ENCODE data around the gene PHOX2A.
"Not testable (repeated sequence)": the region's sequence is repeated elsewhere in the genome, so short reads cannot be mapped to it uniquely, and the experiment has no call there.

Gene PHOX2A

DNA sequence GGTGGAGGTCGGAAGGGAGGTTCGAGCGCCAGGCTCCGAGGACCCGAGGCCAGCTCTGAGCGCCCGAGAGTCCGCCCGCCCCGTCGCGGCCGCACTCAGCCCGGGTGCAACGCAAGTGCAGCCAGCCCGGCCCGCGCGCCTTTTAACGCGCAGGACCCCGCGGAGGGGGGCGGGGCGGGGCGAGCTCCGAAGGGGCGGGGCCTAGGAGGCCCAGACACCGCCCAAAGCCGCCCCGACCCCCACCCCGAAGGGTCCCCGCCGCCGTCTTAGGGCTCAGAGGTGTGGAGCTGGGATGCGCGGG is at the start of gene PHOX2A:
TSS of gene PHOX2A (minus strand) at position 117 of the 301 bp plus-strand sequence. CDS start 172 bp downstream, outside the sequence.
- DNase-seq (ENCODE audit: low spot score): no peak

DNA sequence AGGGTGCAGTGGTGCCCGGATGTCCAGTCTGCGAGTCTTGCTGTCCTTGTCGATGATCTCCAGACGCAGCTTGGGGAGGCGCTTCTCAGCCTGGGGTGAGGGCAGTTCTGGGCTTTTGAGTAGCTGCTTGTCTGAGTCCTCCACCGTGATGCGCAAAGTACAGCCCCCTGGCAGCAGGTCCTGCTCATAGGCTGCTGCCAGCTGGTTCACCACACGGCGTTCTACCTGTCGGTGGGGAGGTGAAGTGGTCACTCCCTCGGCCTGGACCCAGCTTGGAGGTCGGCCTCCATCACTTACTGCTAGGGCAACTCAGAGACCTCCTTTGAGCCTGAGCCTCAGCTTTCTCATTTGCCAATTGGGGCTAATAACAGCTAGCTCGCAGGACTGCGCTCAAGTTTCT is 49.4 kb upstream of the PHOX2A start:
- DNase-seq (ENCODE audit: low spot score): no peak

DNA sequence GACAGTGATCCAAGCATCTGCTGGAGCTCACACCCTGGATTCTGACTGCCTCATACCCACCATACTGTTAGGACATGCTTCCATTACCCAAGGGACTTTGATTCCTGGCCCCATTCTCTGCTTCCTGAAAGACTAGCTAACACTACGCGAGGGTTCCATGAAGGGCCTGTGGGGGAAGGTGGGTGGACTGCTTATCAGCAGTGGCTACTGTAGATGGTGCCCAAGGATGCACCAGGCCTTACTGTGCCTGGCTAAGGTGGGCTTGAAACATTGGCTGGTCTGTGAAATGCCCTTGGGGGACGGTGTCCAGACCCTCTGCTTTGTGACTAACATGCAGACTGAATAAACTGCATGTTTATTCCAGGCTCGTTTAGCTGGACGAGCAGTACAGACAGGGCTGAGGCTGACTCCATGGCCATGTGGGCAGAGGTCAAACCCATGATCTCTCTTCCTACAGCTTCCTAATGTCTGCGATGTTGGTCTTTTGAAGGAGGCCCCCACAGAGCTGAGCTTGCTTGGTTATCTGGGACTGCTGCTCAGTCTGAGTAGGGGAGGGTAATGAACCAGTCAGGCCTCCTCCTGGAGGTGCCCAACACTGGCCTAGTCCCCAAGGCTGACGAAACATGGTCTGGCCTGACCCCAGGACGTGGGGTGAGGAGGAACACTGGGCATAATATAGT is 48.3 kb upstream of the PHOX2A start:
- DNase-seq (ENCODE audit: low spot score): no peak

DNA sequence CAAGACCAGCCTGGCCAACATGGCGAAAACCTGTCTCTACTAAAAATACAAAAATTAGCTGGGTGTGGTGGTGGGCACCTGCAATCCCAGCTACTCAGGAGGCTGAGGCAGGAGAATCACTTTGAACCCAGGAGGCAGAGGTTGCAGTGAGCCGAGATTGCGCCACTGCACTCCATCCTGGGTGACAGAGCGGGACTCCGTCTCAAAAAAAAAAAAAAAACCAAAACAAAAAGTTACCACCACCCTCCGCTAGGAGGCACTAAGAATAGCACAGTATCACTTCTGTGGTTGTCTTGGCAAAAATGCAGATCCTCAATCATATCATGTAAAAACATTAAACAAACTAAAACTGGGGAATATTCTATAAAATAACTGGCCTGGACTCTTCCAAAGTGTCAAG is 46.8 kb upstream of the PHOX2A start:
- DNase-seq (ENCODE audit: low spot score): peak; percentile 30

DNA sequence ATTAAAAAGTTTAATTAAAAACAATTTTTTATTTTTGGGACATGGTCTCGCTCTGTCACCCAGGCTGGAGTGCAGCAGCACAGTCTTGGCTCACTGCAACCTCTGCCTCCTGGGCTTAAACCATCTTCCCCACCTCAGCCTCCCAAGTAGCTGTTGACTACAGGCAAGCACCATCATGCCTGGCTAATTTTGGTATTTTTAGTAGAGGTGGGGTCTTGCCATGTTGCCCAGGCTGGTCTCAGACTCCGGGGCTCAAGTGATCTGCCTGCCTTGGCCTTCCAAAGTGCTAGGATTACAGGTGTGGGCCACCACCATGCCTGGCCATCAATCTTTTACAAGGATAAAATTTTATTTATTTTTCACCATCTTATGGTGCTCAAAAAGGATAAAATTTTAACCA is 43.3 kb upstream of the PHOX2A start:
- DNase-seq (ENCODE audit: low spot score): no peak

DNA sequence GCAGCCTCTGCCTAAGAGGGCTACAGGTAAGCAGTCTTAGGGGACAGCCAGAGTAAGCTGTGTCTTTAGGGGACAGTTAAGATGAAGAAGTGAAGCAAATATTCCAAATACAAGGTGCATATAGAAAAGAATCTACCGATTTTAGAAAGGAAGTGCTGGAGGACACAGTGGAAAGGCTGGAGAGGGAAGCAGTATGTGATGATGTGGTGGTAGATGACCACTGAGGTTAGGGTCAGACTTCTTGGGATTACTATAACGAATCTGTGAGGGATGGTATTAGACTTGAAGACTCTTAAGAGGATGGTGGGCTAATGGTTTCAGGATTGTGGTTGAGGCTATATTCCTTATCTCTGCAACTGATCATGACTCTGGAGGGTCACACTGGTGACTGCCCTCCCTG is 40.0 kb upstream of the PHOX2A start:
- no peak for DNase-seq (ENCODE audit: low spot score)

DNA sequence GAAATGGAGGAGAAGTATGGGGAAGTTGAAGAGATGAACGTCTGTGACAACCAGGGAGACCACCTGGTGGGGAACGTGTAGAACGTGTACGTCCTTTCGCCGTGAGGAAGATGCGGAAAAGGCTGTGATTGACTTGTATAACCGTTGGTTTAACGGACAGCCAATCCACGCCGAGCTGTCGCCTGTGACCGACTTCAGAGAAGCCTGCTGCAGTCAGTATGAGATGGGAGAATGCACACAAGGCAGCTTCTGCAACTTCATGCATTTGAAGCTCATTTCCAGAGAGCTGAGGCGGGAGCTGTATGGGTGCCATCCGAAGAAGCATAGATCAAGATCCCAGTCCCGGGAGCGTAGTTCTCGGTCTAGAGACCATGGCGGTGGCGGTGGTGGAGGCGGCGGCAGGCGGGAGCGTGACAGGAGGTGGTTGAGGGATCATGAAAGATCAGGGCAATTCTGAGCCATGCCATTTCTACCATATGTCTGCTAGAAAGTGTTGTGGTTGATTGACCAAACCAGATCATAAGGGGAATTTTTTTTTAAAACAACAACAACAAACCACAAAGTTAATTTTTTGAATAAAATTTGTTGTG is 36.8 kb upstream of the PHOX2A start:
- no peak for DNase-seq (ENCODE audit: low spot score)

DNA sequence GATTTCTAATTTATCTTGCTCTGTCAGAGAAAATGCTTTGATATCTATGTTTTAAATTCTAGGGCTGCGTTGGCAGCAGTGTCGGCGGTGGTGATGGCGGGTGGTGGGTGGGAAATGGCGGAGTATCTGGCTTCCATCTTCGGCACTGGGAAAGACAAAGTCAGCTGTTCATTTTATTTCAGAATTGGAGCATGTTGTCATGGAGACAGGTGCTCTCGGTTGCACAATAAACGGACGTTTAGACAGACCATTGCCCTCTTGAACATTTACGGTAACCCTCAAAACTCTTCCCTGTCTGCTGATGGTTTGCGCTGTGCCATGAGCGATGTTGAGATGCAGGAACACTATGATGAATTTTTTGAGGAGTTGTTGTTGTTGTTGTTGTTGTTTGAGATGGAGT is 36.1 kb upstream of the PHOX2A start:
- no peak for DNase-seq (ENCODE audit: low spot score)

DNA sequence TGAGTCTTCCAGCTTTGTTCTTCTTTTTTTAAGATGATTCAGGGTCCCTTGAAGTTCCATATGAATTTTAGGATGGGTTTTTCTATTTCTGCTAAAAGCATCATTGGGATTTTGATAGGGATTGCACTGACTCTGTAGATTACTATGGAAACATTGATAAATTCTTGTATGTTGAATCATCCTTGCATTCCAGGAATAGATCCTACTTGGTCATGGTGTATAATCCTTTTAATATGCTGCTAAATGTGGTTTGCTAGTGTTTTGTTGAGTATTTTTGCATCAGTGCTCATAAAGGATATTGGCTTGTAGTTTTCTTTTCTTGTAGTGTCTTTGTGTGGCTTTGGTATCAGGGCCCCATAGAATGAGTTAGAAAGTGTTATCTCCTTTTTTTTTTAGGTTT is 34.9 kb upstream of the PHOX2A start:
- no peak for DNase-seq (ENCODE audit: low spot score)

DNA sequence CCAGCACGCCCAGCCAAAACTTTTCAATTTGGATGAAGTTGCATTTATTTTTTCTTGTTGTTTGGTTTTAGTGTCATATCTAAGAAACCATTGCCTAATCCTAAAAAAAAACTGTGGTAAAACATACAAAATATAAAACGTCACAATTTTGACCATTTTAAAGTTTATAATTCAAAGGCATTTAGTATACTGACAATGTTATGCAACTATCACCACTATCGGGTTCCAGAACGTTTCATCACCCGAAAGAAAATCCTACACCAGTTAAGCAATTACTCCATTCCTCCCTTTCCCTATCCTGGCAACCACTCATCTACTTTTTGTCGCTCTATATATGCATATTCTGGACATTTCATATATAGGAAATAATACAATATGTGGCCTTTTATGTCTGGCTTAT is 30.5 kb upstream of the PHOX2A start:
- DNase-seq (ENCODE audit: low spot score): no peak

DNA sequence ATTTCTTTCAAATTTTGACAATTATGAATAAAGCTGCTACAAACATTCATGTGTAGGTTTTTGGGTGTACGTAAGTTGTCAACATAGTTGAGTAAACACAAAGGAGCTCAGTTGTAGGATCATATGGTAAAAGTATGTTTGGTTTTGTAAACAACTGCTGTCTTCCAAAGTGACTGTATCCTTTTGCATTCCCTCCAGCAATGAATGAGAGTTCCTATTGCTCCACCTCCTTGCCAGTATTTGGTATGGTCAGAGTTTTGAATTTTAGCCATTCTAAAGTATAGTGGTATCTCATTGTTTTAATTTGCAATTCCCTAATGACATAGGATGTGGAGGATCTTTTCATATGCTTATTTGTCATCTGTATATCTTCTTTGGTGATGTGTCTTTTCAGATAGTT is 28.0 kb upstream of the PHOX2A start:
- no peak for DNase-seq (ENCODE audit: low spot score)

DNA sequence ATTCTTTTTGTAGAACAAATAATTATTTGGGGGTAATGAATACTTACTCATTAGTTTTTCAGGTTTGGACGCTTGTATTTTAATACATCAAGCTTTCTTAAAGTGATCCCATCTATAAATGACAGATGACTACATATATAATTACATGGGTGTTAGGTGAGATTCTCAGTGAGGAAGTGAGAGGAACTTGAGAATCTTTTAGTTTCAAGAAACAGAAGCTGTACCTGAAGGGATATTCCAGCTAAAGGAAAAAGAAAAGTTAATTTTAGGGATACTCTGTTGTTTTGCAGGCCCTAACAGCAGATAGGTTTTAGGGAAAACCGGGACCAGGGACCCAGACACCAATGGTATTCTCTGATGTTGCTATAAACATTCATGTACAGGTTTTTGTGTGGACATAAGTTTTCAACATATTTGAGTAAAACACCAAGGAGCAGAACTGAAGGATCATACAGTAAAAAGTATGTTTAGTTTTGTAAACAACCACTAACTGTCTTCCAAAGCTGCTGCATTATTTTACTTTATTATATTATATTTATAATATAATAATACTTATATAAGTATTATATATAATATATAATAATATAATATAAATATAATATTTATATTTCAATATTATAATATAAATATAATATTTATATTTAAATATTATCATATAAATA is 24.1 kb upstream of the PHOX2A start:
- no peak for DNase-seq (ENCODE audit: low spot score)

DNA sequence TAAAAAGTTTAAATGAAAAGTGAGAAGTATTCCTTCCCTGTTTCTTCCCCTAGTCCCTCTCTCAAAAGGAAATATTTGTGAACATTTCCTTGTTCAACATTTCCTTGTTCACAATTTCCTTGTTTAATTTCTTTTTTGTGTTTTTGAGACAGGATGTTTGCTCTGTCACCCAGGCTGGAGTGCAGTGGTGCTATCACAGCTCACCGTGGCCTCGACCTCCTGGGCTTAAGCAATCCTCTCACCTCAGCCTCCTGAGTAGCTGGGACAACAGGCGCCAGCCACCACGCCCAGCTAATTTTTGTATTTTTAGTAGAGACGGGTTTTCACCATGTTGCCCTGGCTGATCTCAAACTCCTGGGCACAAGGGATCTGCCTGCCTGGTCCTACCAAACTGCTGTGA is 23.0 kb upstream of the PHOX2A start:
- DNase-seq (ENCODE audit: low spot score): not testable (repeated sequence)

DNA sequence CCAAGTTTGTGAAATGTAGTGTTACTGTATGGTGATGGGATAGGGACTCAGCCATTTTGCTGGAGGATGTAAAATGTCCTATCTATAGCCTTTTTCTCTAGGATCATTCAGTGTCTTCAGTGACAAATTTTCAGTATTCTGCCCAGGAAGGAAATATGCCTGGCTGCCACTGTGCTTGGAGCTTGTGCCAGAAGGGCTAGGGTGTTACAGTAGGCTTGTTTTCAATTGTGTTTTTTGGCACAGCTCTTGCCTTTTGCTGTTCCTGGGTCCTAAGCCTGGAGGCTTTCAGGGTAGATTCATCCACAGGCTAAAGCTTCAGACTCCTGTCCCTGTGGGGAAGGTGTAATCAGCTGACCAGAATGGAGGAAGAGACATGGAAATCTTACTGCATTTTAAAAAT is 22.0 kb upstream of the PHOX2A start:
- DNase-seq (ENCODE audit: low spot score): no peak

DNA sequence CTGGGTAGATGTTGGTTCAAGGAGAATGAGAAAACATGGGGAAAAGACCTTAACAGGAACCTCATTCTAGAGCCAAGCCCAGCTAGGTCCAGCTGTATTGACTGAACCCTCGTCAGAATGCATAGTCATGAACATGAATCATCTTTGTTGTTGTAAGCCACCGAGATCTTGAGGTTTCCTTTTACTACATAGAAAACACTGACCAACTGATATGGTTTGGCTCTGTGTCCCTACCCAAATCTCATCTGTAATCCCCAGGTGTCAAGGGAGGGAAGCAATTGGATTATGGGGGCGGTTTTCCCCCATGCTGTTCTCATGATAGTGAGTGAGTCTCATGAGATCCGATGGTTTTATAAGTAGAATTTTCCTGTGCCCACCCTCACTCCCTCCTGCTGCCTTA is 19.4 kb upstream of the PHOX2A start:
- no peak for DNase-seq (ENCODE audit: low spot score)

DNA sequence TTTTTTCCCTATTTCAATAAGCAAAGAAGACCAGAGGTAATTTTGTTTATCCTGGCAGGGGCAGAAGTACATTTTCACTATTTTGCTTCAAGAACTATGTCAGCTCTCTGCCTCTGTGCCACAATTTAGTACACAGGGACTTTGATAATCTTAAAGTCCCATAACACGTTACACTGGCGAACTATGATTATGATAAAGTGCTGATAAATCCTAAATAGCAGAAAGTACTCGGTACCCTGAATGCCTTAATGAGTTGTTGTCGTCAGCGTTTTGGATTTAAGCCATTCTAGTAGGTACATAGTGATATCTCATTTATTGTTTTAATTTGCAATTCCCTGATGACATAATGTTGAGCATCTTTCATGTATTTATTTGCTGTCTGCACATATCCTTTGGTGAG is 16.6 kb upstream of the PHOX2A start:
- no peak for DNase-seq (ENCODE audit: low spot score)

DNA sequence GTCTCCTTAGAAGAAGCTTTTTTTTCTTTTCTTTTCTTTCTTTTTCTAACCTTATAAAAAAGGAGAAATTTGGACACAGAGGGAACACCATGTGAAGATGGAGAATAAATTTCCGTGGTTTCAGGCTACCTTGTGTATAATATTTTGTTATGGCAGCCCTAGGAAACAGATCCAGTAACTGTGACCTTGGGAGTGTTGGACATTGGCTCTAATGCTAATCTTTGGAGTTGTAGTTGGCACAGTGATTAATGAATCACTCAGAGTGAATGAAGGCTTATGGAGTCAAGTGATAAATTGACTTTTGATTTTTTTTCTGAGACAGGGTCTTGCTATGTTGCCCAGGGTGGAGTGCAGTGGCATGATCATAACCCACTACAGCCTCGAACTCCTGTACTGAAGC is 15.5 kb upstream of the PHOX2A start:
- DNase-seq (ENCODE audit: low spot score): no peak

DNA sequence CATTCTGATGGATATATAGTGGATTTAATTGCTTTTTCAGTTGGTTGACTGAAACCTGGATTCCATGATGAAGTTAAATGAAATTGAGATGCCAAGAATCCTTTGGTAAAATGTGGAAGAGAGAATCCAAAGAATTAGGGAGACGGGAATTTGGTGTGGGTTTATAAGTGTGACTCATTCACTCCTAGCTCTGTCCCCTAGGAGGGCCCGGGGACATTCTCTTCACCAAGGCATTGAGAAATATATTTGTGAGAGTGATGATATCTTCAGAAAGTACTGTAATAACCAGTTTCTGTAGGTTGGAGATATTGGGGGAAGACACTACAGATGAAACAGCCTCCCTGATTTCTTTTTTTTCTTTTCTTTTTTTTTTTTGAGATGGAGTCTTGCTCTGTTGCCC is 13.6 kb upstream of the PHOX2A start:
- no peak for DNase-seq (ENCODE audit: low spot score)

DNA sequence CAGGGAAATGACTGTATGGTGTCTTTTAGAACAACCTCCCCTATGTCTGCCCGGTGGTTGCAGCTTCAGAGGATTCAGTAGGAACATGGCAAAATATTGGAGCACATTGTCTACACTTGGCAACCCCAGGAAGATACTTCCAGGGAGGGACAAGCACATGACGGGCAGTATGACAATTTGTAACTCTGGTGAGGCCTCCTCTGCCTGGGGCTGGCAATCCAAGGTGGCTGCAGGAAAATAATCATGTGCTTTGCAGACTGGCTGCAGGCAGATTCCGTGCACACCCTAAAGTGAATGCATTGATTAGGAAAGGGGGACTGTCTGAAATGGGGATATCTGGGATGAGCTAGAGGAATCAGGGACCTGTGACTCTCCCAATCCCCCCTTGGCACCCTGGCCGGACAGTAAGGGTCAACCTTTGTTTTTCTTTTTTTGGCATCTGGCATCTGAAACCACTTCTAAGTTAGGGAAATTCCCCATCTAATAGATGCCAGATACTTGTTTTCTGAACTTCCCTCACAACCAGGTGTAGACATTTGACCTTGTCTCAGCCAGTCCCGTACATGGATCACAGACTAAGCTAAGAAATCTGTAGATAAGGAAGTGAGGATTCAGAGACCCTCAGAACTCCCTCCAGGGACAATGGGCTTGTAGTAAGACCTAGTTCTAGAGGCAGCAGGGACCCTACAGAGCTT is 10.5 kb upstream of the PHOX2A start:
- no peak for DNase-seq (ENCODE audit: low spot score)

DNA sequence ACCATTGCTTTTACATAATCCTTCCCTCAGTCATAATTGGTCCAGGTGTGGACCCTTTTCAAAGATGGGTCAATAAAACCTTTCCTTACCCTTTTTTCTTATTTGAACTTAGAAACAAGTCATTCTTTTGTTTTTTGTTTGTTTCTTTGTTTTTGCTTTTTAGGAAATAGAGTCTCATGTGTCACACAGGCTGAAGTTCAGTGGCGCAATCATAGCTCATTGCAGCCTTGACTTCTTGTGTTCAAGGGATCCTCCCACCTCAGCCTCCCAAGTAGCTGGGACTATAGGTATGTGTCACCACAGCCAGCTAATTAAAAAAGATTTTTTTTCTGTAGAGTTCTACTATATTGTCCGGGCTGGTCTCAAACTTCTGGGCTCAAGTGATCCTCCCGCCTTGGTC is 9.4 kb upstream of the PHOX2A start:
- DNase-seq (ENCODE audit: low spot score): no peak

DNA sequence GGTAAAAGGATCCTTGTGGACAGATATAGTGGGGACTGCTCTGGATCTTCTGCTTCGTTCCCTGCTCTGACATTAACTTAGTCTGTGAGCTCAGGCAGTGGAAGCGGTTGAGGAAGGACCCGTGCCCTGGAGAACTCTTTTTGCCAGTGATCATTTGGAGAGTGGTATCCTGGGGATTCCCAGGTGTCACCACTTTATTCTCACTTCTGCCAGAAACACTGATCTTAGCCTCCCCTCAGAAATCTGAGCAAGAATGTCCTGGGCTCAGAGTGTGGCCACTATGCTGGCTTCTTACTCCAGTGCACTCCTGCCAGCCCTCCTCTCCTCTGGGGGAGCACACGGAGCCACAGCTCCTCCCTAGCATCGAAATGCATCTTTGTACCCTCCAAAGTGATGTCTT is 7.6 kb upstream of the PHOX2A start:
- no peak for DNase-seq (ENCODE audit: low spot score)

DNA sequence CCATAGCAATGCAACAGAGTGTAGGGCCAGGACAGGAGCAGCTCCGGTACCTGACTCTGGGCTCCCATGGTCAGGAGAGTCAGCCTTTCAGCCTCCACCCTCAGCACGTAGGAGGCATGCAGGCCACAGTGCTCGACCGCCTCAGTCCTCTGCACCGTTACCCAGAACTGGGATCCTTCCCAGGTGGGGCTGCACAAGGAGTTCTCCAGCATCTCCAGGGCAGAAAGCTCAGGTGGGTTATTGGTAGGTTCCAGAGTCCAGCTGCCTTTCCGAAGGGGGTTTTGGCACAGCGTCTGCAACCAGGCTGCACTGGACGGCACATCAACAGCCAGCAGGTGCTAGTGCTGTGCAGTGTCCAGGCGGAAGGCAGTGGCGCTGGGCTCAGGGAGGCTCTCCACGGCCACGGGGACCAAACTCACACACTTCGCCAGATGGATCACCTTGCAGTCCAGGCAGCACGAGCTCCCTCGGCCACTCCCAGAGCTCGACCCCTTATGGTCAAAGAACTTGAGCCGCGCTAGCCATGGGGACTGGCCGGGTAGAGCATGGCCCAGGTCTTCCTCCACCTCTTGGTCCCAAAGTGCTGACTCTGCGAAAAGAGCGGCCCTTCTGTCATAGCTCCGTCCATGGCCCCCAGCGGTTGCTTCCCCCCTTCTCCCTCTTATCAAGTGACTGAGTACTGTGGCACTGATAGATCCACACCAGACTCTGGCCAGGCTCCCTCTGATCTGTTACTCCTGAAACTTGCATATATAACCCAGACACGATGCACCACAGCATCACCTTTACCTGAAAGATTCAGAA is 6.9 kb upstream of the PHOX2A start:
- DNase-seq (ENCODE audit: low spot score): no peak

DNA sequence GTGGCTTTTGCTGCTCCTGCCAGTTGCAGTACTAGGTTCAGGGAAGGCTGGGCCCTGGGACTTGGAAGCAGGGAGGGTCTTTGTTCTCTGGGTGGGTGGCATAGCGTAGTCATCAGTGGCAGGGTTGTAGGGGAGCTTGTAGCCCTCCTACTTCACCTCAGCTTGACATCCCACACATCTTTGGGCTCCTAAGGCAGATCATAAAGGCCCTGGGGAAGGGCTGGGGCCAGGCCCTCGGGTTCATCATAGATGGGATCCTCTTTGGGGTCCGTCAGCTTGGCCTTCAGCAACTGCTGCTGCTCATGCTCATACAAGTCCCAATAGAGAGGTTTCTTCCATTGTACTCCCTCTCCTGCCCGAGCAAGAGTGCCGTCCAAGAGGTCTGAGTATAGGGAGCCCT is 6.0 kb upstream of the PHOX2A start:
- DNase-seq (ENCODE audit: low spot score): no peak
